DND-41 (cell line): ENCODE data around the gene SBK3.

ENCODE experiments used
- CTCF ChIP-seq: IDR thresholded peaks from 2 replicates; pipeline ENCODE4 v1.5.1; 2012; ENCODE audit warnings: borderline replicate concordance, low read length, moderate library complexity, mild to moderate bottlenecking; ENCODE audit not compliant: poor library complexity, severe bottlenecking; ENCODE audit errors: extremely low read depth
- EZH2 ChIP-seq: IDR thresholded peaks from 3 replicates; pipeline ENCODE4 v1.6.1; 2012; ENCODE audit warnings: borderline replicate concordance, low read depth, mild to moderate bottlenecking, moderate library complexity, low read length, inconsistent platforms; ENCODE audit not compliant: severe bottlenecking

- TF ChIP-seq CTCF (no peak), EZH2 (no peak)
These were observed 35.9 kb upstream of the SBK3 start for GRCh38 chr19:55581145-55581822.
